Activated CD4-positive, alpha-beta T cell treated with anti-CD3 and anti-CD28 coated beads, Interleukin-10, Interleukin-2, amounts not matched to agents 100 ng/mL and 50 ng/mL, durations not matched to agents 16 hours and 8 hours (primary cell): ENCODE results near the gene TAF1.
"Not testable (repeated sequence)": the region's sequence is repeated elsewhere in the genome, so short reads cannot be mapped to it uniquely, and the experiment has no call there.

ENCODE experiments used
- DNase-seq: peaks from one replicate; pipeline ENCODE4 v3.0.0-alpha.2; 2020

Gene TAF1

GRCh38 chrX:71509289-71509688 lies 143.1 kb downstream of the TAF1 start:
- no peak for DNase-seq

- DNase-seq, result no peak
These were observed 144.0 kb downstream of the TAF1 start for GRCh38 chrX:71510161-71510560.

- not testable (repeated sequence) for DNase-seq
These were observed 147.6 kb downstream of the TAF1 start for GRCh38 chrX:71513731-71514130.

DNA sequence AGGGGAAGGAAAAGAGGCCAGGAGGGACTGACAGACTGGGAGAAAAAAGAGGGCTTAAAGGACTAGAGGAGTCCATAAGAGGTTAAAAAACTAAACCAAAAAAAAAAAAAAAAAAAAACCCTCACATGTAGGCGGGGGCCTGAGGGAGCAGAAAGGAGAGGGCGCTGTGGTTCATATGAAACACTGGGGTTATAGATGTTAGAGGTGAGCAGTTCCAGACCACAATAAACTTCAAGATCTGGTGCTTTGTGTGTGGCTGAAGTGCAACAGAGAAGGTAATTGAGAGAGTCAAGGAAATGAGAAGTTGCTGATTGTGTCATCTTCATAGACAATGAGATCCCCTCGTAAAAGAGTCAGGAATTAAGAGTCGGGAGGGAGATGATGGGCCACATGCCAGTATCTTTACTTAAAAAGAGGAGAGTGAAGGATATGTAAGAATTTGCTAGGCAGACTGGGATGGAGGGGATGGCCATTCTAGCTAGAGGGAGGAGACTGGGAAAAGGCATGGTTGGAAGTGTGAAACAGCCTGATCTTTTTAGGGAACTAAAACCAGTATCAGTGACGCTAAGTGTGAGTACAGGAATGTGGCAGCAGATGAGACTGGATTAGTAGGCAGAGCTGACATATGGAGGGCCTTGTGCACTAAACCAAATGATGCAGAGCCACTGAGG lies 148.3 kb downstream of the TAF1 start:
- peak; percentile 18 for DNase-seq

GRCh38 chrX:71515038-71515396 lies 148.9 kb downstream of the TAF1 start:
- no peak for DNase-seq
